GM18526 (cell line): ENCODE measurements around the gene OAS3.
A peak's percentile ranks its signal among the peaks of the same experiment; 100 is the strongest.

Experiments
- POLR2A ChIP-seq: IDR thresholded peaks from 3 replicates; pipeline ENCODE4 v1.6.1; 2011; ENCODE audit not compliant: insufficient read length; ENCODE audit errors: extremely low read depth

The OAS3 gene

DNA sequence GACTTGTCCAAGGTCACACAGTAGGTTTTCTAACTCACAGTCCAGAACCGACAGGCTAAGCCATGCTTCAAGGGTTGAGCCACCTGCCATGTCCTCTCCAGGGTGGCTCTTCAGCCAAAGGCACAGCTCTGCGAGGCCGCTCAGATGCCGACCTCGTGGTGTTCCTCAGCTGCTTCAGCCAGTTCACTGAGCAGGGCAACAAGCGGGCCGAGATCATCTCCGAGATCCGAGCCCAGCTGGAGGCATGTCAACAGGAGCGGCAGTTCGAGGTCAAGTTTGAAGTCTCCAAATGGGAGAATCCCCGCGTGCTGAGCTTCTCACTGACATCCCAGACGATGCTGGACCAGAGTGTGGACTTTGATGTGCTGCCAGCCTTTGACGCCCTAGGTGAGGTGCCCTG is 27.4 kb downstream of the OAS3 start:
- no peak for TF ChIP-seq POLR2A

- TF ChIP-seq POLR2A = no peak
These were observed 29.0 kb downstream of the OAS3 start for GRCh38 chr12:112967306-112967705.

GRCh38 chr12:112967858-112968257 is 29.6 kb downstream of the OAS3 start:
- no peak for TF ChIP-seq POLR2A

GRCh38 chr12:112969547-112970306 is 31.5 kb downstream of the OAS3 start:
- TF ChIP-seq POLR2A = no peak

- no peak for TF ChIP-seq POLR2A
These were observed 32.1 kb downstream of the OAS3 start for GRCh38 chr12:112970391-112970790.

GRCh38 chr12:112971248-112971647 is 33.0 kb downstream of the OAS3 start:
- no peak for TF ChIP-seq POLR2A

- TF ChIP-seq POLR2A = no peak
These were observed 34.9 kb downstream of the OAS3 start for GRCh38 chr12:112973011-112973735.

DNA sequence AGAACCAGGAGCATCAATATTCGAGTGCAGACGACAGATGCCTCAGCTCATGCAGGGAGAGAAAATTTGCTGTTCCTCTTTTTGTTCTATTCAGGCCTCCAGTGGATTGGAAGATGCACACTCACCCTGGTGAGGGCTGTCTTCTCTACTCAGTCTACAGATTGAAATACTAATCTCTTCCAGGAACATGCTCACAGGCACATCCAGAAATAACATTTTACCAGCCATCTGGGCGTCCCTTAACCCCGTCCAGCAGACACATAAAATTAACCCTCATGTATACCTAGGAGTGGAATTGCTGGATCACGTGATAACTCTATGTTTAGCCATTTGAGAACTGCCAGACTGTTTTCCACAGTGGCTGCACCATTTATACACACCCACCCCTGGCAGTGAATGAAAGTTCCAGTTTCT is 35.6 kb downstream of the OAS3 start:
- TF ChIP-seq POLR2A = no peak

GRCh38 chr12:112974904-112975303 is 36.6 kb downstream of the OAS3 start:
- no peak for TF ChIP-seq POLR2A

- no peak for TF ChIP-seq POLR2A
These were observed 38.9 kb downstream of the OAS3 start for GRCh38 chr12:112977139-112977538.

DNA sequence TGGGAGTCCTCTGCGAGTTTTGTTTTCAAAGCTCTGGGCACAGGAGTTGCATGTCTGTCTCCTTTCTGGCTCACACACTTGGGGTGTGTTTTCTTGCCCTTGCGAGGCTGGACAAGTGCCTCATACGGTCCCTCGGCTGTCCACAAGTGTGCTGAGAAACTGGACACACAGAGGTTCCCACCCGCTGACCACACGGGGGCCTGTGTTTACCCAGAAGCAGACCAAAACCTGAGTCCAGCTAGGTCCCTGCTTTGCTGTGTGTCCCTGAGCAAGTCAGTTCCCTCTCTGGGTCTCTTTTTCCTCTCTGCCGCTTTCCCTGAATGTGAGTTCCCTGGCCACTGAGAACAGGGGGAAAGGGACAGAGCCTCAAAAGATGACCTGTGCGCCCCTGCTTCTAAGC is 39.4 kb downstream of the OAS3 start:
- no peak for TF ChIP-seq POLR2A

GRCh38 chr12:112978163-112979040 is 40.1 kb downstream of the OAS3 start, which contains the start of gene OAS2:
Gene OAS2 (plus strand): TSS chr12:112978519. CDS start chr12:112978609, 90 bp downstream.
- TF ChIP-seq POLR2A = peak; percentile 84

DNA sequence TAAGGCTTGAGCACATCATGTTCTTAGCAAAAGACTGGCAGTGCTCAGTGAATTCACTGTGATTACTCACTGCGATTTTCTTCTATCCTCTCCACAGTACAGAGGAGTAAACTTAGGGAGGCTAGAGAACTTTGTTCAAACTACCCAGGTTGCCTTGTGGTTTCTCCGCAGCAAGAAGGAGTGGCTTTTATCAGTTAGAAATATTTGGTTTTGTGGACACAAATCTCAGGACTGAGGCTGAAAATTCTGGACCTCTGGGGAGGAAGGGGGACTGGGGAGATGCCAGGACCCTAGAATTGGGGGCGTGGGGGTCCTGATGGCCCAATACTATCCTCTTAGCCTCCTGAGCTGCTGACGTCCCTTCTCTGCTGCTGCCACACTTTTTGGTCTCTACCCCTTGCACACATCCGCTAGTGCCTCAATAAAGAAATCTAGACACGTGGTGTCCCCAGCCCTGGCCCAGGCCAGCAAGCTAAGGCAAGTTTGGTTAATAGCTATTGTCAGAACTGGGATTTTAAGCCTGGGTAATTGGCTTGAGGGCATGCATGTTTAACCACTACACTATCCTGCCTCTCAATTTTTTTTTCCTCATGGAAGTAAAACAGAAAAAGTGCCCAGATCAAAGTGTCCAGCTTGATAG is 40.9 kb downstream of the OAS3 start:
- peak; percentile 49 for TF ChIP-seq POLR2A

- no peak for TF ChIP-seq POLR2A
These were observed 42.4 kb downstream of the OAS3 start for GRCh38 chr12:112980491-112981158.
